Type B pancreatic cell (in vitro differentiated cells): ENCODE results near the gene ARHGEF10L. TPM values are rescaled to one million over a fixed set of nuclear protein-coding genes. Genes with fewer than 3 reads are reported as not detected.

ENCODE experiments used
- DNase-seq: peaks from one replicate; pipeline ENCODE4 v3.0.0; 2021; ENCODE audit warnings: mixed read lengths; ENCODE audit not compliant: unreplicated experiment; ENCODE audit errors: extremely low spot score
- H3K27ac Mint-ChIP-seq: 2 replicates; pipeline ENCODE4 v1.8.0; 2021; ENCODE audit warnings: mild to moderate bottlenecking, mixed read lengths
- H3K27me3 Mint-ChIP-seq: 2 replicates; pipeline ENCODE4 v1.8.0; 2021; ENCODE audit warnings: mixed read lengths
- H3K36me3 Mint-ChIP-seq: 2 replicates; pipeline ENCODE4 v1.8.0; 2021; ENCODE audit warnings: mixed read lengths
- H3K4me1 Mint-ChIP-seq: one replicate; pipeline ENCODE4 v1.8.0; 2021; ENCODE audit warnings: mixed read lengths; ENCODE audit not compliant: unreplicated experiment
- H3K4me3 Mint-ChIP-seq: 2 replicates; pipeline ENCODE4 v1.8.0; 2021; ENCODE audit warnings: mild to moderate bottlenecking, mixed read lengths
- H3K9me3 Mint-ChIP-seq: 2 replicates; pipeline ENCODE4 v1.8.0; 2021; ENCODE audit warnings: mixed read lengths
- total RNA-seq: library from RNA; stranded (reverse); gene quantifications from 2 replicates; pipeline ENCODE4 v1.2.1, GENCODE V29; 2021; ENCODE audit warnings: low replicate concordance
- TF ChIP-seq, protein P1 (sequence below): fragments of 200-600 bp; sonication (generic); conservative IDR thresholded peaks from 2 replicates; pipeline ENCODE4 v1.5.0; 2021; ENCODE audit warnings: antibody characterized with exemption, mild to moderate bottlenecking

Gene ARHGEF10L
- total RNA-seq, 1 donor from 2014 or later = 36.0 TPM

- Mint-ChIP-seq H3K27ac (no peak overlapping the region), H3K4me3 (no peak overlapping the region), H3K27me3 (no peaks in the 10 kb centered on the region), H3K9me3 (no peaks in the 10 kb centered on the region), H3K36me3 (no peaks in the 10 kb centered on the region), H3K4me1 (peaks cover 19% of the 10 kb centered on the region)
- DNase-seq = no peak
- TF ChIP-seq, protein P1, sequence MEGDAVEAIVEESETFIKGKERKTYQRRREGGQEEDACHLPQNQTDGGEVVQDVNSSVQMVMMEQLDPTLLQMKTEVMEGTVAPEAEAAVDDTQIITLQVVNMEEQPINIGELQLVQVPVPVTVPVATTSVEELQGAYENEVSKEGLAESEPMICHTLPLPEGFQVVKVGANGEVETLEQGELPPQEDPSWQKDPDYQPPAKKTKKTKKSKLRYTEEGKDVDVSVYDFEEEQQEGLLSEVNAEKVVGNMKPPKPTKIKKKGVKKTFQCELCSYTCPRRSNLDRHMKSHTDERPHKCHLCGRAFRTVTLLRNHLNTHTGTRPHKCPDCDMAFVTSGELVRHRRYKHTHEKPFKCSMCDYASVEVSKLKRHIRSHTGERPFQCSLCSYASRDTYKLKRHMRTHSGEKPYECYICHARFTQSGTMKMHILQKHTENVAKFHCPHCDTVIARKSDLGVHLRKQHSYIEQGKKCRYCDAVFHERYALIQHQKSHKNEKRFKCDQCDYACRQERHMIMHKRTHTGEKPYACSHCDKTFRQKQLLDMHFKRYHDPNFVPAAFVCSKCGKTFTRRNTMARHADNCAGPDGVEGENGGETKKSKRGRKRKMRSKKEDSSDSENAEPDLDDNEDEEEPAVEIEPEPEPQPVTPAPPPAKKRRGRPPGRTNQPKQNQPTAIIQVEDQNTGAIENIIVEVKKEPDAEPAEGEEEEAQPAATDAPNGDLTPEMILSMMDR = no peak
These were observed 6.3 kb upstream of the ARHGEF10L start for GRCh38 chr1:17533201-17533600.

DNA sequence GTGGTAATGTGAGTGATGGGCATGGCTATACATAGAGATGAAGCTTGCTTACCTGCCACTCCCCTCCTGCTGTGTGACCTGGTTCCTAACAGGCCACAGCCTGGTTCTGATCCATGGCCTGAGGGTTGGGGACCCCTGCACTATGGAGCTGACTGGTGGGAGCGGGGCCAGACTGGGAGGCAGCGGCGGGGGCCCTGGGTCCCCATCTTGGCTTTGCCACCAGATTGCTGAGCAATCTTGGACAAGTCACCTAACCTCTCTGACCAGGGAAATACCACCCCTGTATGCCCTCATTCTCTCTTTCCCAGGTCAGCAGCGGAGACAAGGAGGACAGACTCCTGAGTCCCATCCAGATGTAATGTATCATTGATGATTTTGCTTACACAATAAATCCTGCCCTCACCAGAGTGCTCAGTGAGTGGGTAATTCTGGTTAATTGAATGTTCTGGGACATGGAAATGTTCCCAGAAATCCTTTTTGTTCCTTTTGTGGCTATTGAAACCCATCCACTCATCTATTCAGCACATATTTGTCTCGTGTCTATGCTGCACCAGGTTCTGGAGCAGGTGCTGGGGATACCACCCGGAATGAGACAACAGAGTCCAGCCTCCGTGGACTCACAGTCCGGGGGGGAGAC is 4.1 kb upstream of the ARHGEF10L start:
- TF ChIP-seq, protein P1 = no peak
- no peaks in the 10 kb centered on the region for H3K9me3 Mint-ChIP-seq
- no peak overlapping the region for H3K27ac Mint-ChIP-seq
- no peak overlapping the region for H3K4me3 Mint-ChIP-seq
- no peaks in the 10 kb centered on the region for H3K27me3 Mint-ChIP-seq
- H3K36me3 Mint-ChIP-seq = no peaks in the 10 kb centered on the region
- DNase-seq = no peak
- peaks cover 23% of the 10 kb centered on the region for H3K4me1 Mint-ChIP-seq

DNA sequence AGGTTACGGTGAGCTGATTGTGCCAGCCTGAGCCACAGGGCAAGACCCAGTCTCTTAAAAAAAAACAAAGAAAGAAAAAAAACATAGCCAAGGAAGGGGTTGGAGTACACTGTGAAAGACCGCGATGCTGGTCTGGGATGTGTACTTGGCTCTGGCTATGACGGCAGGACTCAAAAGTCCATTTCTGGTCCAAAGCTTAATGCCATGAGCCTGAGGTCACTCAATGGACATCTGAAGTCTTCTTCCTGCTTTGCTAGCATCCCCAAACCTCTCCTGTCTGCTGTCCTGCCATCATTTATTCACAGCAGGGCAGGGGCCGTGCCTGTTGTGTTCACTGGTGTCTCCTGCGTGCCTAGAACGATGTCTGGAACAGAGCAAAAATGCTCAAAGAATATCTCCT is 1.5 kb upstream of the ARHGEF10L start:
- H3K27me3 Mint-ChIP-seq = no peaks in the 10 kb centered on the region

DNA sequence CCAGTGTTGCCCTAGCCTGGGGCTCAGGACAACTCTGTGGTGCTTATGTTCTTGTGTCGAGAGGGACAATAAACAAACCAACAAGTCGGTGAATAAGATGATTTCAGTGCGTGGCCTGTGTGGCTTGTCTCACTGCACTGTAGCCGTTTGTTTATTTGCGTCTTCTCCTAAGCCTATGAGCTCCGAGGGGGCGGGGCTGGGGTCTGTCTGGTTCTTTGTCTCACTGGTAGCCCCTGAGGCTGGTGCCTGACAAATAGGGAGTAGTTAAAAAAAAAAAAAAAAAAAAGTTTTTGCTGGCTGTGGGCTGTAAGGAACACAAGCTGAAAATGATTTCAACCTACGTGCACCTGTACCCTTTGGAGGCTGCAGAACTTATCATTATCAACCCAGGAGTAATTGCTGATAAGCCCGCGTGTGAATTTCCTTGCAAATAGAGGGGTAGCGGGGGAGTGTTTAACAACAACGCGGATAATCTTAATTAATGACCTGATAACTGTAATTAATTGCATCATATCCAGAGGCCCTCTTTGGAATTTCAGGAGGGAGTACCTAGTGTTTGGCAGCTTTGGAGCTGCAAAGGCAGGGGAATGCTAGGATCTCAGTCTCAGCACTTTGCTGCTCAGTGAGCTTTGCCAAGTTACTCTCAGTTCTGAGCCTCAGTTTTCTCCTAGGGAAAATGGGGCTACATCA is 925 bp upstream of the ARHGEF10L start:
- peak overlapping the region; percentile 77 for H3K27ac Mint-ChIP-seq
- no peaks in the 10 kb centered on the region for H3K36me3 Mint-ChIP-seq
- TF ChIP-seq, protein P1 = no peak
- no peaks in the 10 kb centered on the region for H3K9me3 Mint-ChIP-seq
- H3K4me3 Mint-ChIP-seq = peak overlapping the region; percentile 85
- H3K4me1 Mint-ChIP-seq = peaks cover 25% of the 10 kb centered on the region
- H3K27me3 Mint-ChIP-seq = no peaks in the 10 kb centered on the region
- DNase-seq = peak; percentile 82

More for the DNA sequence above, 1.5 kb upstream of the ARHGEF10L start:
- TF ChIP-seq, protein P1 = no peak
- Mint-ChIP-seq H3K4me1 (peaks cover 25% of the 10 kb centered on the region), H3K36me3 (no peaks in the 10 kb centered on the region), H3K27ac (peak overlapping the region; percentile 77), H3K4me3 (peak overlapping the region; percentile 85), H3K9me3 (no peaks in the 10 kb centered on the region)
- no peak for DNase-seq

DNA sequence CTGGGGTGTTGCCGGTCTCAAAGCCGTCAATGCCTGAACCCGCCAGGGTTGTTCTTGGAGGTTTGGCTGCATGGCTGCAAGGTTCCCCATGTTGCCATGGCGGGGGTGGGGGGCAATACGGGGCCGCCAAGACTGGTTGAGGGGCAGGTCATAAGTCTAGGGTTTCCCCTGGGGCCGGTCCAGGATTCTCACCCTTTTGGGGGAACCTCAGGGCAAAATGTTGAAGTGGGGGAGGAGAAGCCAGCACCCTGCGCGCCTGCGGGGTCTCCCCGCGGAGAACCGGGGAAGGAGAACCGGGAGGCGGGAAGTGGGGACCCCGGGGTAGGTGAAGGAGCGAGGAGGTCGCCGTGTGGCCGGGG is 401 bp upstream of the ARHGEF10L start:
- TF ChIP-seq, protein P1 = no peak
- no peaks in the 10 kb centered on the region for H3K27me3 Mint-ChIP-seq
- no peaks in the 10 kb centered on the region for H3K9me3 Mint-ChIP-seq
- peak overlapping the region; percentile 77 for H3K27ac Mint-ChIP-seq
- no peak for DNase-seq
- H3K4me3 Mint-ChIP-seq = peak overlapping the region; percentile 85
- H3K4me1 Mint-ChIP-seq = peaks cover 25% of the 10 kb centered on the region
- H3K36me3 Mint-ChIP-seq = no peaks in the 10 kb centered on the region
